ENCODE data around the gene TOR2A.
"Not testable (repeated sequence)": the region's sequence is repeated elsewhere in the genome, so short reads cannot be mapped to it uniquely, and the experiment has no call there.

Gene TOR2A

DNA sequence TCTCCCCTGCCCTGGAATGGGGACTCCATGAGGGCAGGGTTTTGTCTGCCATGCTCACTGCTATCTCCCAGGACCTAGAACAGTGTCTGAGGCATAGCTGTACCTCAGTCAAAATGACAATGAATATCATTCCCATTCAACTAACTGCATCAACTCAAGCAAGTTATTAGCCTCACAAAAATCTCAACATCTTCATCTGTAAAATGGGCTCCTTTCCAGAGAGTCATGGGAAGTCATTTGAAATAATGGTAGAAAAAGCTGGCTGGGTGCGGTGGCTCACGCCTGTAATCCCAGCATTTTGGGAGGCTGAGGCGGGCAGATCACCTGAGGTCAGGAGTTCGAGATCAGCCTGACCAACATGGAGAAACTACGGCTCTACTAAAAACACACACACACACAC, 34.0 kb upstream of the TOR2A start:
- DNase-seq (ENCODE audit: low read depth in 2 of 3, low spot score in 2 of 3), result no peak

DNA sequence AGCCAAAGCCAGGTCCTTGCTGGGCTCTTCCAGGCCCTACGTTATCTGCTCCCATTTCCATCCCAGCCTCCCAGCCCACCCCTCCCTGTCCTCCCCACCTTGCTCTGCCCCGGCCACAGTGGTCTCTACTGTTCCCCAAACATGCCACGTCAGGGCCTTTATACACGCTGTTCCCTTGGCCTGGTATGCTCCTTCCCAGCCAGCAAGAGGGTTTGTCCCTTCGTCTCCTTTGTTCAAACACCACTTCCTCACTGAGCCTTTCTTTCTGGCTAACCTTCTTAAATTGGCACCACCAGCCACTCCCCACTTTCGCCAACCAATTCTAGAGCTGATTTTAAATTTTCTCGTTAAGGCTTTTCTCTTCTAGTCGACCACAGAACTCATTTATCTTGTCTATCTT, 33.6 kb upstream of the TOR2A start:
- DNase-seq (ENCODE audit: low read depth in 2 of 3, low spot score in 2 of 3), result no peak

DNA sequence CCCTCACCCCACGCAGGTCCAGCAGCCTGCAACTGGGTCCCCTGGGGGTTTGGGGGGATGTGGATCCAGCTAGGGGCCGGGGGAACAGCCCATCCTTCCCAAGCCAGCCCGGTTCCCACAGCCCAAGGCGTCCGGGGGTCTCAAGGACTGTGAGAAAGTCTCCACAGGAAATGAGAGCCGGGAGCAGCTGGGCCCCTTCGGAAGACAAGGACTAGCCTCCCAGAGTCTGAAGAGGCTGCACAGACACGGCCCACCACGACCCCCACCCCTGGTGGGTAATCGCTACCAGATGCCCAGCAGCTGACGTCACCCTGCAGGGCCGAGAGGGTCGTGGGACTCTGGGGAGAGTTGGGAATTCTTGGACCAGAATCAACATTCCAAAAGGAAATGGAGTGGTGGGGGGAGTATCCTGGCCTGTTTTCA, 32.8 kb upstream of the TOR2A start:
- DNase-seq (ENCODE audit: low read depth in 2 of 3, low spot score in 2 of 3), result no peak

DNA sequence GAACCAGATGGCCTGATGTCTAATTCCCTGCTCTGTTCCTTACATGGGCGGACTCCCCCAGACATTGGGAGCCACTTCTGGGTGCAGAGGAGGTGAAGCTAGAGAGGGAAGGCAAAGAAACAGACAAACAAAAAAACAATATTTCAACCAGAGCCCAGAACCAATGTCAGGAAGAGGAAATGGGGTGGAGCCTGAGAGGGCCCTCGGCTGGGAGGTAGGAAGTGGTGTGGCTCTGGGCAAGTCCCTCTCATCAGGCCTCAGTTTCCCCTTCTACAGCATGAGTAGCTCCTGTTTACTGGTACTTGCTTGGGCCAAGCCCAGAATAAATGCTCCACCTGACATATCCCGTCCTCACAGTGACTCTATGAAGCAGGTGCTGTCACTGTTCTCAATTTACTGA, 32.3 kb upstream of the TOR2A start:
- DNase-seq (ENCODE audit: low read depth in 2 of 3, low spot score in 2 of 3), result no peak

DNA sequence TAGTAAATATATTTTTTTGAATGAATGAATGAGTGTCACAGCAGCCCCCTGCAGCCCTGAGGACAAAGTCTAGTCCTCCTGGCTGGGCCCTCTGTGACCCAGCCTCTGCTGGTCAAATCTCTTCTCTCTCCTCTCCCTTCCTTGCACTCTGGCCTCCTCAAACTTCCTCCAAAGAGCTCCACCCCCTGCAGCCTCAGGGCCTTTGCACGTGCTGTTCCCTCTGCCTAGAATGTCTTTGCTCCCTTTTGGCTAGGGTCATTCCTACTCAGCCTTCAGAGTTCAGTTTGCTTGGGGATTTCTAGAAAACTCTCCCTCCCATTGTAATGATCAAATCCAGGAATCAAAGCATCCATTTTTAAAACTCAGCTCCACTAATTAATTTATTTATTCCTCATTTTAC, 30.3 kb upstream of the TOR2A start:
- DNase-seq (ENCODE audit: low read depth in 2 of 3, low spot score in 2 of 3), result no peak

DNA sequence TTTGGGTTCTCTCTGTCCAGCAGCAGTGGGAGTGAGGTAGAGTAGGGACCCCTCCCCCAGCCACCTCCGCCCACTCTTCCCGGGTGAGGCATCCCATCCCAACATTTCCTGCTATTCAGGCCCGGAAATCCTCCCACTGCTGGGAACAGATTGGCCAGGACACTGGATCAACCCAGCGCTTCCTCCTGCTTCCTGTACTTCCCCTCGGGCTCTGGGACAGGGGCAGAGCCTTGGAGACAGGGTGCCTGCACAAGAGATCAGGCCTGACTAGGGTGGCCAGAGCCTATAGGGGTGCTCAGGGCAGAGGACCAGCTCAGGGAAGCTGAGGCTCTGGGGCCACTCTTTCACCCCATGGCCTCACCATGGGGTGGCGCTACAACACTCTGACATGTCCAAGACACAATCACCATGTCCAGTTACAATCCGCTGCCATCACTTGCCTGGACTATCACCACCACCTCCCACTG, 28.9 kb upstream of the TOR2A start:
- no peak for DNase-seq (ENCODE audit: low read depth in 2 of 3, low spot score in 2 of 3)

DNA sequence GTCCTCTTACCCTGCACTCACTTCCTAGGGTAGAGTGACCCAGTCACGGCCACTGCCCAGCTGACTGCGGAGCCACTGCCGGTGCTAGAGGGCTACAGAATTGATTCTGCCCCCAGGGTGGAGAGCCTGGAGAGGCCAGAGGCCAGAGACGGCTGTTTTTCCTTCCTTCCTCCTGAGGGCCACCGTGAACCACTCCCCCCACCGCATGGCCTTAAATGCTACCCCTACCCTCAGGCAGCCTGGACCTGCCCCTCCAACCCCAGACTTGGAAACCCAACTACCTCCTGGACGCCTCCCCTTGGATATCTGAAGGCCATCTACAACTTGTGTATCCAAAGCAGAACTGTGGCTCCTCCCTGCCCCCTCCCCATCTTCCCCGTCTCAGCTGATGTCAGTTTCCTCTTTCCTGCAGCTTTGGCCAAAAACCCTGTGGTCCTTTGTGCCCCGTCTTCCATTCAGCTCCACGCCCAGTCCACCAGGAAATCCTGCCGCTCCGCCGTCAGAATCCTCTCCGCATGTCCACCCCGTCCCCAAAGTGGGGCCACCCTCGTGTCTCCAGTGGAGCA, 27.1 kb upstream of the TOR2A start:
- DNase-seq (ENCODE audit: low read depth in 2 of 3, low spot score in 2 of 3), result no peak

DNA sequence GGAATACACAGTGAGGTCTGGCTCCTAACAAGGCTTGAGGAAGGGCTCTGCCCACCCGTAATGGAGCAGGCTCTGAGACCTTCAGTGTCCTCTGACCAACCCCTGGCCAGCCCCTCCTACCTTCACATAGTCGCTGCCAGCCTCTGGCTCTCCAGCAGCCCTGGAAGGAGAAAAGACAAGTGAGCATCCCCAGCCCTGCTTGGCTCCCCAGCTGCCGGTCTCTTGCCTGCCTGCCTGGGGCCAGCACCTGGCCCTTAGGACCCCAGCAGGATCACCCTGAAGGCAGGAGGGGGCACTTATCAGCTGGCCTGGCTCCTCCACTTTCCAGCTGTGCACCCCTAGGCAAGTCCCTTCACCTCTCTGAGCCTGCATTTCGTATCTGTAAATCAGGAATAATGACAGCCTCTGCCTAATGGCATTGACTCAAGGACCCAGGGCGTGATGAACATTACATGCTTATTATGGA, 26.4 kb upstream of the TOR2A start:
- no peak for DNase-seq (ENCODE audit: low read depth in 2 of 3, low spot score in 2 of 3)

DNA sequence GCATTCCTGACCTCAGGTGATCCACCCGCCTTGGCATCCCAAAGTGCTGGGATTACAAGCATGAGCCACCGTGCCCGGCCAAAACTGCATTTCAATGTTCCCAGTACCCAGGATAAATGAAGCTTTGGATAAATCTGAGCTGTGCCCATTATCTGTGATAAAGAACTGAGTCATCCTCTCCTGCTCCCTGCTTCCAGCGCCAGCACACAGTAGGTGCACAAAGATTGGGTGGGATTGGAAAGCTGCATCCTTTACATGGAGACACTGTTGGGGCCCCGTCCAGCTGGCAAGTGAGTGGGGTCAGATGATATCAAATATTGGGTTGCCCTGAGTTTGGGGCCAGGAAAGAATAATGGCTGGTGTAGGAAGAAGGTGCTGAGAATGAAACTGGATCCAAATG, 26.0 kb upstream of the TOR2A start:
- no peak for DNase-seq (ENCODE audit: low read depth in 2 of 3, low spot score in 2 of 3)

DNA sequence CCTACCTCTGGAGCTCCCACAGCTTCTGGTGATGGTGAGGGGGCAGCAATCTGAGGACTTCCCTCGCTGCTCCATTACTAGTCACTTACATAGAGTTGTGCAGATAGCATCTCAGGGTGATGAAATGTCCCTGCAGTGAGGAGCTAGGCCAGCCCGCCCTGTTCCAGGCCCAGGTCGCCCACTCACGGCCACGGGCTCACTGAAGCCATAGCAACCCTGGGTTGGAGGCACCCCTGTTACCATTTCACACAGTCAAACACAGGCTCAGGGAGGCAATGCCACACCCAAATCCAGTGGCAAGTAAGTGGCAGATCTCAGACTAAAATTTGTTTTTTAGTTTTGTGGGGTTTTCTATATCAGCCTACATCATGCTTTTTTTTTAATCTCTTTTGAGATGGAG, 23.7 kb upstream of the TOR2A start:
- DNase-seq (ENCODE audit: low read depth in 2 of 3, low spot score in 2 of 3), result no peak

DNA sequence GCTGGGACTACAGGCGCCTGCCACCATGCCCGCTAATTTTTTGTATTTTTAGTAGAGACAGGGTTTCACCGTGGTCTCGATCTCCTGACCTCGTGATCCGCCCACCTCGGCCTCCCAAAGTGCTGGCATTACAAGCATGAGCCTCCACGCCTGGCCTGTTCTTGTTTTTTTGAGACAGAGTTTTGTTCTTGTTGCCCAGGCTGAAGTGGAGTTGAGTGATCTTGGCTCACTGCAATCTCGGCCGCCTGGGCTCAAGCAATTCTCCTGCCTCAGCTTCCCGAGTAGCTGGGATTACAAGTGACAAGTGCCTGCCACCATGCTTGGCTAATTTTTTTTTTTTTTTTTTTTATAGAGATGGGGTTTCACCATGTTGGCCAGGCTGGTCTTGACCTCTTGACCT, 21.7 kb upstream of the TOR2A start:
- not testable (repeated sequence) for DNase-seq (ENCODE audit: low read depth in 2 of 3, low spot score in 2 of 3)

DNA sequence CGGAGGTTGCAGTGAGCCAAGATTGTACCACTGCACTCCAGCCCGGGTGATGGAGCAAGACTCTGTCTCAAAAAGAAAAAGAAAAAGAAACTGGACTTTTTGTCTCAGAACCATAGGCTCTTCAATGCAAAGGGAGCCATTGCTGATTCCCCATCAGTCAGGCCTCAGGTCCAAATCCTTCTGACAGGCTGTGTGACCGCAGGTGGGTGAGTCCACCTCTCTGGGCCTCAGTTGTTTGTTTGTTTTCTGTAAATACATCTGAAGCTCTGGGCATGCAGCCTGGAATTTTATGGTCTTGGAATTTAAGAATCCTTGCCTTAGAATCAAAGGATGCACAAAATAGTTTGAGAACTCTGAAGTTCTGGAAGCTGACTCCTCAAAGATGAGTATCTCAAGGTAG, 21.1 kb upstream of the TOR2A start:
- no peak for DNase-seq (ENCODE audit: low read depth in 2 of 3, low spot score in 2 of 3)

DNA sequence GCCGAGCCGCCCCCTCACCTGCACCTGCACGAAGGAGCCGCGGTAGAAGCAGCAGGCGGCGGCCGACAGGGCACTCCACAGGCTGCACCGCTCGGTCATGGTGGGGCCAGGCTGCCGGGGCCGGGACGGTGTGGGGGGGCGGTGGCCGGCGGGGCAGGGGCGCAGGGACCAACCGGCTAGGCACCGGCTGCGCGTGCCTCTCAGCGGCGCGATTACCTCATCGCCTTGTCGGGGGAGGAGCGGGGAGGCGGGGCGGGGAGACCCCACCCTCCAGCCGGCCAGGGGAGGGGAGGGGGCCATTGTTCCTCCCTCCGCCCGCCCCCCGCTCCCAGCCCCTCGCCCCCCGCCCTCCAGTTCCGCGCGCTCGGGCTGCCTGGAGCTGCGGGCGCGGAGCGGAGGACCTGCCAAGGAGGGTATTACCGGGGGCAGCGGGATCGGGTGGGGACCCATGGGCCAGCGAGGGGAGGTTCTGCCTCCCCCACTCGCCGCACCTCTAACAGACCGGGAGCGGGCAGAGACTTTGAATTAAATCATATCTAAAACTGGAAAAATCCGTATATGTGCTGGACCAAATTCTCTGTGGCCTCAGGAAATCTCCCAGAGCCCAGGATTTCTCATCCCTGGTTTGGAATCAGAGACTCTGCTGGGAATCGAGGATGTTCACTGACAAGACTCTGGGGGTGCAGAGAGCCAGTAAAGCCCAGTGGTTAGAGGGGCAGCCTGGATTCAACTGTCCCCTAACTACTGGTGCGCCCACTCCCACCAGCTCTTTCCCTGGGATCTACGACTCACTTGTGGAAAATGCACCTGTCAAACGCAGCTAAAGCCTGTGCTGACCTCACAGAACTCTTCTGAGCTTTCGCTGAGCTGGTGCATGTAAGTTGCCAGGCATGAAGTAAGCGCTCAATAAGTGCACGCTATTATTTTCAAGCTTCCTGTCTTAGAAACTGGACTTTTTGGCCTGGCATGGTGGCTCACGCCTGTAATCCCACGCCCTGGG, 20.3 kb upstream of the TOR2A start:
- DNase-seq (ENCODE audit: low read depth in 2 of 3, low spot score in 2 of 3), result no peak

DNA sequence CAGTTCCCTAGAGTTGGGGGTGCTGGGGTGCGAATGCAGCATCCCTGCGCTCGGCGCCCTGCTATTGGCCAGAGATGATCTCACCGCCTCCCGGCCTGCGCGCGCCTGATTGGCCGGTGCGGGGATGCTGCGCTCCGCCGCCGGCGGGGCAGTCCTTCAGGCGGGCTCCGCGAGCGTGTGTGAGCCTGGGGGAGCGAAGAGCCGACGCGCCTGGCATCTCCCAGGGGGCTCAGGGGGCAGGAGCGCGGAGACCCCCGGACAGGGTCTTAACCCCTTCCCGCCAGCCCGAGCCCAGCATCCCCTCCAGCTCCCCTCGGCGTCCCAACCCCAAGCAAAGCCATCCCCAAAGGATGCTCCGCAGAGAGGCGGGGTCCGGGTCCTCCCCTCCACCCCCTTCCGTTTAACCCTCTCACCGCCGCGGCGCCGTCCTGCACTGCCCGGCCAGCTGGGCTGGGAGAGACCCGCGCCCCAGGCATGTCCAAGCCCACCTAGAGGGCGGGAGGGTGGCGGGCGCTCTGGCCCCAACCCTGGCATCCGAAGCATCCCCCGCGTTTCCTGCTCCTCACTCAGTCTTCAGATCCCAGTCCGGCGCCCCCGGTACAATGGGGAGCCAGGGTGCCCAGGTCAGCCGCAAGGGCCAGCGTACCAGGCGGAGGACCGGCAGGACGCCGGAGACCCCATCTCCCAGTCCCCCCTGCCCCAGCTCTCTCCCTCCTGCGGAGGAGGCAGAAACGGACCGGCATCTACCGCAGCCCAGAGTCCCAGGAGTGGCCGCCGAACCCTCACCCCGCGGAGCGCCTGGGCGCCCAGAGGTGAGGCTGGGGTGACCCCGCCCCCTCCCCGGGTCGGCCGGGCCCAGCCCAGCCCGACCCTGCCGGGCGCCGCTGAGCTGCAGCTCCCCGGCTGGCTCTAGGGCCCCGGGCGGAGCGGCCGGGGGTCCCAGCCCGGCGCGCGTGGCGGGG, 19.3 kb upstream of the TOR2A start:
- DNase-seq (ENCODE audit: low read depth in 2 of 3, low spot score in 2 of 3), result no peak

DNA sequence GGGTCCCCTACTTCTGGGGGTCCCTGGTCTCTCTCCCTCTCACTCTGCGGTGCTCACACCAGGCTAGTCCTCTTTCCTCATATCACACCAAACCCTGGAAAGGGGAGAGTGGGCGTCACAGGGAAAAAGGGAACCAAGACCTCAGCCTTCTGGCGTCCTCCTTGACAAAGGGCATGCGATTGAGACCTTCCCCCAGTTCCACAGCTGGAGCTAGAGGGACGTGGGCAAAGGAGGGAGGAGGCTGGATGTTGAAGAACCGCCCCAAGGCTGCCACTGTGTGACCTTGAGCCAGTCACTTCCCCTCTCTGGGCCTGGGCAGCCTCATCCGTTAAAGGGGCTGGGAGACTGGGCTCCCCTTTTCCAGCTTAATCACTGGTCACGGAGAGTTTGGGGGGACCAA, 18.5 kb upstream of the TOR2A start:
- DNase-seq (ENCODE audit: low read depth in 2 of 3, low spot score in 2 of 3), result no peak

DNA sequence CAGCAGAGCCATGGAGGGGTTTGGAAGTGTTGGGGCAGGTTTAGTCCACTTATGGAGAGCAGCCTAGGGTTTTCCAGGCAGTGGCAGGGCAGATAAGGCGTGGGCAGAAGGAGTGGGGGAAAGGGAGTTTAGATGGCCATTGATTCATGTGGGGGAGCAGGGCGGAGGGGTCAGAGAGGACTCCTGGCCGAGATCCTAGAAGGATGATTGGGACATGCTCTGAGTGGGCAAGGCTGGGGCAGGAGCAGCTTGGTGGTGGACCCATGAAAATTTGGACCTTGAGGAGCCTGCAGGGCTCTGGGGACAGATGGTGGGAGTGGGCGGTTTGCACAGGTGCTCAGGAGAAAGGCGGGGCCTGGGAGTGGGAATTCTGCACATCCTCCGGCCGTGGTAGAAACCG, 18.1 kb upstream of the TOR2A start:
- DNase-seq (ENCODE audit: low read depth in 2 of 3, low spot score in 2 of 3), result no peak

DNA sequence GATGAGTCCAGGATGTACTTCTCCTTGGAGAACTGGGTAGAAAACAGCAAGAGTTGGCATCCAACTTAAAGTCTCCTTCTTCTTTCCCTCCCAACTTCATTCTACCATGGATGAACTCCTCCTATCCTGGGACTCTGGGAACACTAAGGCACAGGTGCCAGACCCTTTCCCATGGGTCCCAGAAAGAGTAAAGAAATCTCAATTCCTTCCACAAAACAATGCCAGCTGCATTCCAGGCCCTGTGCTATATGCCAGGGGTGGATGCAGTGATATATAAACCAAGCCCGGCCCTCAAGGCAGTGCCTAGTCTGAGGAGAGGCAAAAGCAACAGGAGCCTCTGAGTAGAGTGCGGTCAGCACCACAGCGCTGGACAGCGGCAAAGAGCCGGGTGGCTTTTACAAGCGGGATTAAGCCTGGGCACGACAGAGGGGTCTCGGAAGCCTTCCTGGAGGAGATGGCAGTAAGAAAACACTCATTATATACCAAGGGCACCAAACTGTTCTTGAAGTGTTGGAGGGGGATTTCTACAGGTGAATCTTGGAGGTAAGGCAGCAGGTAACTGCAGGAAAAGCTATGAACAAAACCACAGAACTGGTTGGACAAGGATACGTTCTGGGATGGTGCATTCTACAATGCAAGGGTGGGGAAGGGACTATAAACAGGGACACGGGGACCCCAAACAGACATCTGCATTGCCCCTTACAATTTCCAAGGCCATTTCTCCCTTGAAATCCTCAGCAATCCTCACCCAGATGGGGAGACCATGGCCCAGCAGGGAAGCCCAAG, 16.4 kb upstream of the TOR2A start:
- no peak for DNase-seq (ENCODE audit: low read depth in 2 of 3, low spot score in 2 of 3)

DNA sequence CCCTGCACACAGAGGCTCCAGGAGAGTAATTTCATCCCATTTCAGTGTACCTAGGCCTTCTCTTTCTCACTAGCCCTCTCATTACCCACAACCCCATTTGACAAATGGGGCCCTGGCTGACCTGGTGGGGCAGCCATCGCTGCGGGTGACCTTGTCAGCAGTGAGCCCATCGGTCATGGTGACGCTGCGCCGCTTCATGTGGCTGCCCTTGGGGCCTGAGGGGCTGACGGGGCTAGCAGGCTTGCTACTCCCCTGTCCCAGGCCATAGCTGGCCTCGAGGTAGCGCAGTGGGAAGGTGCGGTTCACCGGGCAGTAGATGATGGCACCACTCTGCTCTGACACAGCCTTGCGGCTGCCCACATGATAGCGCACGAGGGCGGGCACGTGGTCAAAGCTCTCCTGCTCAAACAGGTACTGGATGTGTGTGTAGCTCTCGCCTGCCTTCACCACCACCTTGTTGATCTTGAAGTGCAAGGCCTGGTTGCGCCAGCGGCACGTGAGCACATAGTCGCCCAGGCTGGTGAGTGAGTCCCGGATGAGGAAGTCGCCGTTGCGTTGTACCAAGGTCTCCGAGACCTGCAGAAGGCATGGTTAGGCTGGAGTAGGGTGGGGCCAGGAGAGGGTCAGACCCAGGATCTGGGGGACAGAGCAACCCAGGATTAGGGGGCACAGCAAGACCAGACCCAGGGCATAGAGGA, 14.1 kb upstream of the TOR2A start:
- DNase-seq (ENCODE audit: low read depth in 2 of 3, low spot score in 2 of 3), result no peak

DNA sequence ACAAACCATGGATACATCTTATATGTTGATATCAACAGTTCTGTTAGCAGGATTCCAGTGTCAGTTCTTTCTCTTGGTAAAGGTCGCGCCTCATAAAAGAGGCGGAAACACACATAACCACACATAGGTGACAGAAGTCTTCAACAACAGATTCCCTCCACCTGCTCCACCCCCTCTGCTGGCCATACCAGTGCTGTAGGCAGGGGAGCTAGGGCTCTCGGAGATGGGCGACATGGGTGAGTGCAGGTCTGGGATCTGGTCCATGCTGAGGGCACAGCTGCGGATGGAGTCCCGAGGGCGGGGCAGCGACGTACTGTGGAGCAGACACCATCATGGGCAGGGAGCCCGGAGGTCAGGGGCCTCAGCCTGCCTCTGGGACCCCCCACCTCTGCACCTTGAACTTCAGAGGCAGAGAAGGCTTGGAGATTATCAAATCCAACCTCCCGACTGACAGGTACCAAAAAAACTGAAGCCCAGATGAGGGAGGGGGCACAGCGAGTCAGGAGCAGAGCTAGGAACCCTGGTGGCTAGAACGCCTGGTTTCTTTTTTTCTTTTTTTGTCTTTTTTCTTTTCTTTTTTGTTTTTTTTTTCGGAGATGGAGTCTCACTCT, 12.0 kb upstream of the TOR2A start:
- DNase-seq (ENCODE audit: low read depth in 2 of 3, low spot score in 2 of 3), result no peak
